ENCODE measurements around the gene P2RY6. TPM values are rescaled to one million over a fixed set of nuclear protein-coding genes. Genes with fewer than 3 reads are reported as not detected.

Gene P2RY6
- total and polyA plus RNA-seq, 2 experiments from 2014 or later, result 0.76 to 0.99 TPM

GRCh38 chr11:73258104-73259035 lies 13.8 kb upstream of the P2RY6 start:
- Histone ChIP-seq H3F3A (ENCODE audit: insufficient read depth) (peaks cover 23% of the 10 kb centered on the region), H2AFZ (peak overlapping the region; percentile 82), H3K9me3 (ENCODE audit: low read depth) (no peaks in the 10 kb centered on the region), H3K9ac (peak overlapping the region; percentile 74), H3K4me3 (0 out of 2 replicates have a peak overlapping the region, but pooled peaks have one; percentile 52), H3K36me3 (ENCODE audit: low read depth) (no peaks in the 10 kb centered on the region), H3K27ac (peak overlapping the region; percentile 96), H3K79me2 (ENCODE audit: insufficient read depth) (no peaks in the 10 kb centered on the region), H3K9me2 (ENCODE audit: insufficient read depth) (no peaks in the 10 kb centered on the region), H3K4me2 (ENCODE audit: unreplicated experiment) (peak overlapping the region; percentile 83), H3K4me1 (ENCODE audit: insufficient read depth) (peaks cover 30% of the 10 kb centered on the region), H4K20me1 (ENCODE audit: insufficient read depth) (no peaks in the 10 kb centered on the region), H3K27me3 (replicated peaks; ENCODE audit: insufficient read depth) (no peaks in the 10 kb centered on the region)
- TF ChIP-seq EZH2phosphoT487 (IDR thresholded peaks at IDR 0.05; ENCODE audit: insufficient read depth, low read depth), result no peak
- no peak for TF ChIP-seq EZH2 (IDR thresholded peaks at IDR 0.05; ENCODE audit: insufficient read depth, poor library complexity, severe bottlenecking)
- DNase-seq, result no peak
- WGBS, 2 experiments (ENCODE audit: low coverage in 1 of 2, low lambda C conversion rate in 2 of 2, missing lambda C conversion rate in 2 of 2), result 83 to 90% methylated on average over 6 to 7 of the region's 7 CpGs
- in situ Hi-C loops (cut with MboI), result no loop called here

GRCh38 chr11:73259406-73260126 lies 12.6 kb upstream of the P2RY6 start:
- H3K4me2 ChIP-seq (ENCODE audit: unreplicated experiment), result no peak overlapping the region
- H3K9me3 ChIP-seq (ENCODE audit: low read depth), result no peaks in the 10 kb centered on the region
- H2AFZ ChIP-seq, result no peak overlapping the region
- no peaks in the 10 kb centered on the region for H3K9me2 ChIP-seq (ENCODE audit: insufficient read depth)
- H3K27me3 ChIP-seq (replicated peaks; ENCODE audit: insufficient read depth), result no peaks in the 10 kb centered on the region
- no peak overlapping the region for H3K9ac ChIP-seq
- no peaks in the 10 kb centered on the region for H4K20me1 ChIP-seq (ENCODE audit: insufficient read depth)
- peaks cover 23% of the 10 kb centered on the region for H3F3A ChIP-seq (ENCODE audit: insufficient read depth)
- no peaks in the 10 kb centered on the region for H3K36me3 ChIP-seq (ENCODE audit: low read depth)
- 98% methylated on average over 3 of the region's 3 CpGs for WGBS, 2 experiments (ENCODE audit: low coverage in 1 of 2, low lambda C conversion rate in 2 of 2, missing lambda C conversion rate in 2 of 2)
- TF ChIP-seq EZH2phosphoT487 (IDR thresholded peaks at IDR 0.05; ENCODE audit: insufficient read depth, low read depth), result no peak
- TF ChIP-seq EZH2 (IDR thresholded peaks at IDR 0.05; ENCODE audit: insufficient read depth, poor library complexity, severe bottlenecking), result no peak
- H3K4me1 ChIP-seq (ENCODE audit: insufficient read depth), result peaks cover 30% of the 10 kb centered on the region
- H3K79me2 ChIP-seq (ENCODE audit: insufficient read depth), result no peaks in the 10 kb centered on the region
- no peak overlapping the region for H3K27ac ChIP-seq
- in situ Hi-C loops (cut with MboI), result no loop called here
- DNase-seq, result no peak
- H3K4me3 ChIP-seq, result no peak overlapping the region

- Histone ChIP-seq H3K9ac (no peak overlapping the region), H3K27me3 (replicated peaks; ENCODE audit: insufficient read depth) (no peaks in the 10 kb centered on the region), H3F3A (ENCODE audit: insufficient read depth) (peaks cover 23% of the 10 kb centered on the region), H3K4me2 (ENCODE audit: unreplicated experiment) (no peak overlapping the region), H3K9me2 (ENCODE audit: insufficient read depth) (no peaks in the 10 kb centered on the region), H2AFZ (no peak overlapping the region), H3K4me1 (ENCODE audit: insufficient read depth) (peaks cover 30% of the 10 kb centered on the region), H3K36me3 (ENCODE audit: low read depth) (no peaks in the 10 kb centered on the region), H3K27ac (no peak overlapping the region), H4K20me1 (ENCODE audit: insufficient read depth) (no peaks in the 10 kb centered on the region), H3K9me3 (ENCODE audit: low read depth) (no peaks in the 10 kb centered on the region), H3K79me2 (ENCODE audit: insufficient read depth) (no peaks in the 10 kb centered on the region), H3K4me3 (no peak overlapping the region)
- in situ Hi-C loops (cut with MboI), result no loop called here
- TF ChIP-seq EZH2 (IDR thresholded peaks at IDR 0.05; ENCODE audit: insufficient read depth, poor library complexity, severe bottlenecking) (no peak), EZH2phosphoT487 (IDR thresholded peaks at IDR 0.05; ENCODE audit: insufficient read depth, low read depth) (no peak)
- DNase-seq, result no peak
These were observed 12.0 kb upstream of the P2RY6 start for GRCh38 chr11:73260127-73260457.

- H3K4me2 ChIP-seq (ENCODE audit: unreplicated experiment), result peak overlapping the region; percentile 12
- no peaks in the 10 kb centered on the region for H4K20me1 ChIP-seq (ENCODE audit: insufficient read depth)
- no peaks in the 10 kb centered on the region for H3K27me3 ChIP-seq (replicated peaks; ENCODE audit: insufficient read depth)
- 49 to 58% methylated on average over 5 of the region's 5 CpGs for WGBS, 2 experiments (ENCODE audit: low coverage in 1 of 2, low lambda C conversion rate in 2 of 2, missing lambda C conversion rate in 2 of 2)
- peak; percentile 77 for DNase-seq
- H3F3A ChIP-seq (ENCODE audit: insufficient read depth), result peaks cover 14% of the 10 kb centered on the region
- TF ChIP-seq EZH2phosphoT487 (IDR thresholded peaks at IDR 0.05; ENCODE audit: insufficient read depth, low read depth), result no peak
- TF ChIP-seq EZH2 (IDR thresholded peaks at IDR 0.05; ENCODE audit: insufficient read depth, poor library complexity, severe bottlenecking), result no peak
- H3K9me2 ChIP-seq (ENCODE audit: insufficient read depth), result no peaks in the 10 kb centered on the region
- H3K27ac ChIP-seq, result no peak overlapping the region
- H3K4me1 ChIP-seq (ENCODE audit: insufficient read depth), result peaks cover 10% of the 10 kb centered on the region
- no peak overlapping the region for H3K9ac ChIP-seq
- H3K9me3 ChIP-seq (ENCODE audit: low read depth), result no peaks in the 10 kb centered on the region
- H3K36me3 ChIP-seq (ENCODE audit: low read depth), result no peaks in the 10 kb centered on the region
- no peak overlapping the region for H2AFZ ChIP-seq
- in situ Hi-C loops (cut with MboI), result no loop called here
- H3K4me3 ChIP-seq, result no peak overlapping the region
- no peaks in the 10 kb centered on the region for H3K79me2 ChIP-seq (ENCODE audit: insufficient read depth)
These were observed 9.2 kb upstream of the P2RY6 start for GRCh38 chr11:73262851-73263495.

Data from GM23248 (cell line).